Dermis lymphatic vessel endothelial cell (primary cell): Measurements from ENCODE around the gene SMIM22. TPM values are rescaled to one million over a fixed set of nuclear protein-coding genes. Genes with fewer than 3 reads are reported as not detected.

Experiments
- total RNA-seq: library from RNA; depleted of rRNA; stranded (reverse); fragments of >200 nt; gene quantifications from 2 replicates; pipeline ENCODE4 v1.2.1, GENCODE V29; 2014

SMIM22 gene
- not detected in 2 replicates for total RNA-seq

DNA sequence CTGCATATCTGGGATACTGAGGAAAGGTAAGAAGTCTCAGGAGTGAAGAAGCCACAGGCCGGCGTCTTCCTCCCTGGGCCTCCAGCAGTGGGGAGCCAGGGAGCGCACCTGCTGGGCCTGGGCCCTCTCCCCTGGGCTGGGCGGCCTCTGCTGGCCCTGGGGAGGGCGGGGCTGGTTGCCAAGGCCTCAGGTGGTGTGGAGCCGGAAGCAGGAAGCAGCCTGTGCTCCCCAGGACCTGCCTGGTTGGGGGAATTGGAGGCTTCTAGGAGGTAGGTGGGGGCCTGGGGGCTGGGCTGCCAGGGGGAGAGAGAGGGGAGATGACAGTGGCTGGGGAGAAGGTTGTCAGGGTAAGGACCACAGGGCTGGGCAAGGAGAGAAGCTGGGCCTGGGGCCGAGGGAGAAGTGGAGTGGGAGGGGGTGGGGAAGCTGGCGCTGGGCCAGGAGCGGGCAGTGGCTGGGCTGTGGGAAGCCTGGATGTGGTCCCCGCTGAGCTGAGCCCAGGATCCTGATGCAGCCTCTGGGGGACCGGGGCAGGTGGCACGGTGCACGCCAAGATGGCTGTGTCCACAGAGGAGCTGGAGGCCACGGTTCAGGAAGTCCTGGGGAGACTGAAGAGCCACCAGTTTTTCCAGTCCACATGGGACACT, at the start of gene SMIM22:
SMIM22 (plus strand) TSS at position 189 of the 647 bp plus-strand sequence; CDS start at position 555, 366 bp downstream.

DNA sequence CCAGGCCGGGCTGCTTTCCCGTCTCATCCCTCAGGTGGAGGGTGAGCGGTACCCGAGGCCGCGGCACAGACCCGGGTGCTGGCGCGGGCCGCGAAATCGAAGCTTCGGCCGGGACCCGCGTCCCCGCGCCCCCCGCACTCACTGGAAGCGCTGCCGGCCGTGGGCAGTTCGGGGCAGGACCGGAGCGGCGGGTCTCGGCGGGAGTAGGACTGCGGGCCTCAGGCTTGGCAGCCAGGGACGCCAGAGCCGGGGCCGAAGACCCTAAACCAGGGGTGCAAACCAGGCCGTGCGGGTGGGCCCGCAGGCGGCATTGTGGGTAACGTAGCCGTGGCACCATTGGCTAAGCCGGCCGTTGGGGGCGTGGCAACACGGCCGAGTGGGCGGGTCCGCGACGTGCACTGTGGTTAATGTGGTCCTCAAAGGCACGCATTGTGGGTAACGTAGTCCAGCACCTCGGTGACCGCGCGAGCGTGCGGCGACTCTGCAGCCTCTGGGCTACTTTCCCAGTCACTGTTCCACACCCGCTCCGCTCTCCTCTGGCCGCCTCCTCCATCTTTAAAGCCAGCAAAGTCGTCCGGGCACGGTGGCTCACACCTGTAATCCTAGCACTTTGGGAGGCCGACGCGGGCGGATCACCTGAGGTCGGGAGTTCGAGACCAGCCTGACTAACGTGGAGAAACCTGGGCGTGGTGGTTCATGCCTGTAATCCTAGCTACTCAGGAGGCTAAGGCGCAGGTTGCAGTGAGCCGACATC, 28.1 kb upstream of the SMIM22 start, which contains the start of gene ZNF500:
ZNF500 (minus strand) TSS at position 288 of the 754 bp plus-strand sequence. CDS start 1,184 bp downstream, outside the sequence.

GRCh38 chr16:4787627-4788482, 7.3 kb upstream of the SMIM22 start, which contains the start of gene SEPTIN12:
TSS of gene SEPTIN12 (minus strand) at chr16:4788345. CDS start at chr16:4787645, 700 bp downstream.

DNA sequence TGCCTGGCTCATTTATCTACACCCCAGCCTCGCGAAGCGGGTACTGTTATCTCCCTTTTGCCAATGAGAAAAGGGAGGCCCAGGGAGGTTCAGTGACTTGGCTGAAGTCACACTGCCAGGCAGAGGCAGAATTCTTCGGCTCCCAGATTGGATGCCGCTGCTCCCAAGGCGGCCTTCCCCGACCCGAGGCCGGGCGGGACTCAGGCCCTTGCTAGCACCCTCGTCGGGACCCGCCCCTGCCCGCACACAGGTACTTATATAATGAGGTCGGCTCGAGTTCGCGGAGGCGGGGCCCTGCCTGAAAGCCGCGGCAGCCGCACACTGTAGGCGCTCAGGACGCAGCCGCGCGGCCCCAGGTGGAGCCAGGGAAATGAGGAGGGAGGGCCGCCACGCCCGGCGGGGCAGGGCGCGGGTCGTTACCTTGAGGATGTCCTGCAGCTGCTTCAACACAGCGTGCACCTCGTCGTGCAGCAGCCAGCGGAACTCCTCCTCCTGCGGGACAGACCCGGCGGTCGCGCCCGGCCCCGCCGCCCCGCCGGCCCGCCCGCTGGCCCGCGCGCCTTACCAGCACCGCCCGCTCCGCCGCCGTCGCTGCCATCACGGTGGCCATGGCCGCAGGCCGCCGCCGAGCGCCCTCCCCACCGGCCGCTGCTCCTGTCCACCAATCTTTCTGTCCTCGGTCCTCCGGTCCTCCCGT, 6.9 kb downstream of the SMIM22 start, which contains the start of gene ROGDI:
ROGDI (minus strand) TSS at position 672 of the 697 bp plus-strand sequence; CDS start at position 610, 62 bp downstream.

Other genes starting within 250 kb of the SMIM22 start
- gene C16orf96, start 239.0 kb upstream of the SMIM22 start, total RNA-seq = under 0.01 TPM in 1 of 2 replicates, not detected in the other
- gene UBALD1, start 180.5 kb upstream of the SMIM22 start, total RNA-seq = 4.6 and 6.1 TPM in 2 replicates
- gene MGRN1, start 170.5 kb upstream of the SMIM22 start, total RNA-seq = 13.4 and 19.9 TPM in 2 replicates
- gene NUDT16L1, start 101.8 kb upstream of the SMIM22 start, total RNA-seq = 25.0 and 30.5 TPM in 2 replicates
- gene ANKS3, start 61.1 kb upstream of the SMIM22 start, total RNA-seq = 12.9 and 13.1 TPM in 2 replicates
- gene DNAAF8, start 60.8 kb upstream of the SMIM22 start, total RNA-seq = 0.17 and 0.33 TPM in 2 replicates
- gene ZNF500, start 28.2 kb upstream of the SMIM22 start, total RNA-seq = 5.2 and 6.5 TPM in 2 replicates
- gene SEPTIN12, start 7.0 kb upstream of the SMIM22 start, total RNA-seq = not detected in 2 replicates
- gene ROGDI, start 7.3 kb downstream of the SMIM22 start, total RNA-seq = 26.6 and 26.9 TPM in 2 replicates
- 57.0 and 62.8 TPM in 2 replicates for gene GLYR1, start 51.9 kb downstream of the SMIM22 start, total RNA-seq
- 17.7 and 20.5 TPM in 2 replicates for gene UBN1, start 52.1 kb downstream of the SMIM22 start, total RNA-seq
- 2.5 and 3.2 TPM in 2 replicates for gene PPL, start 141.8 kb downstream of the SMIM22 start, total RNA-seq
- gene SEC14L5, start 163.0 kb downstream of the SMIM22 start, total RNA-seq = under 0.01 and 0.11 TPM in 2 replicates
- gene NAGPA, start 238.6 kb downstream of the SMIM22 start, total RNA-seq = 13.1 and 14.1 TPM in 2 replicates